Breast epithelium (tissue), 3 donors: ENCODE results near the gene ARHGAP8.

Experiments
- POLR2A ChIP-seq: fragments of 450-650 bp; IDR thresholded peaks from one replicate; pipeline ENCODE4 v1.6.1; 2016; ENCODE audit warnings: antibody characterized with exemption, mild to moderate bottlenecking, moderate library complexity
- POLR2AphosphoS5 ChIP-seq, 3 donors: sonication (generic); formaldehyde crosslinking; IDR thresholded peaks; one replicate each; pipeline ENCODE4 v1.6.1; 2017; ENCODE audit warnings: antibody characterized with exemption in 3 of 3
- TF ChIP-seq, protein P1 (sequence below), 3 donors: fragments of 450-650 bp; IDR thresholded peaks; one replicate each; pipeline ENCODE4 v1.5.1; 2016 to 2017; ENCODE audit warnings: antibody characterized with exemption in 3 of 3, mild to moderate bottlenecking in 3 of 3, moderate library complexity in 3 of 3

DNA sequence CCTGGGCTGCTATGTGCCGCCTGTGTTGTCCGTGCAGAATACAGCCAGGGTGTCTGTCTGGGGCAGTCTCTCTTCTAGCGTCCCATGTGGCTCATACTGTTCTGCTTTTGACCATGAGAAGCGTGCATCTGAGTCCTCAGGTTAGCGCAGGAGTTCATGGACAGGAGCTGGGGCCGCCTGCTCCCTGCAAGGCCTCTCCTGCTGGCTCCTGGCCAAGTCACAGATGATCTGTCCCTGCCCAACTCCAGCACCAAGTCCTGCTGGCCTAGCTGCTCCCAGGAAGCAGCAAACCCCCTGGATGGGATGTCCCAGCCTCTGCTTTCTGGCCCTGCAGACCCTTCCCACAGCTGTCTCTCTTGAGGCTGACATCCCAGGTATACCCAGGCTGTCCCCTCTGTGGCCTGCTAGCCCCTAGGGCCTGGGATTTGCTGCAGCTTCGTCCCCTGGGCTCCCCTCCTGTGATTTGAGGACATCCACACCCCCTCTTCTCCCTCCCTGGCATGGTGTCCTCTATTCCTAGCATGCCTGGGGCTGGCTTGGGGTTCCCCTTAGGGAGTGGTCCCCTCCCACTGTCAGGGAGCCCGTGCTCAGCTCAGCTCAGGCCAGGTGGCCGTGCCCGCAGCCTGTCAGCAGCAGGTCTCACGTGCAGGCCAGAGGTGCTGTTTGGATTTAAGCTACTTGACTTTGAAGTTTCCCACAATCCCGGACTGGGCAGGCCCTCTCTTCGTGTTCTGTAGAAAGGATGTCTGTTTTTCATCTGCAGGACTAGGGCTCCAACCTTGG is 32.6 kb upstream of the ARHGAP8 start:
- TF ChIP-seq POLR2AphosphoS5 (IDR thresholded peaks at IDR 0.05), result no peak
- TF ChIP-seq, protein P1, sequence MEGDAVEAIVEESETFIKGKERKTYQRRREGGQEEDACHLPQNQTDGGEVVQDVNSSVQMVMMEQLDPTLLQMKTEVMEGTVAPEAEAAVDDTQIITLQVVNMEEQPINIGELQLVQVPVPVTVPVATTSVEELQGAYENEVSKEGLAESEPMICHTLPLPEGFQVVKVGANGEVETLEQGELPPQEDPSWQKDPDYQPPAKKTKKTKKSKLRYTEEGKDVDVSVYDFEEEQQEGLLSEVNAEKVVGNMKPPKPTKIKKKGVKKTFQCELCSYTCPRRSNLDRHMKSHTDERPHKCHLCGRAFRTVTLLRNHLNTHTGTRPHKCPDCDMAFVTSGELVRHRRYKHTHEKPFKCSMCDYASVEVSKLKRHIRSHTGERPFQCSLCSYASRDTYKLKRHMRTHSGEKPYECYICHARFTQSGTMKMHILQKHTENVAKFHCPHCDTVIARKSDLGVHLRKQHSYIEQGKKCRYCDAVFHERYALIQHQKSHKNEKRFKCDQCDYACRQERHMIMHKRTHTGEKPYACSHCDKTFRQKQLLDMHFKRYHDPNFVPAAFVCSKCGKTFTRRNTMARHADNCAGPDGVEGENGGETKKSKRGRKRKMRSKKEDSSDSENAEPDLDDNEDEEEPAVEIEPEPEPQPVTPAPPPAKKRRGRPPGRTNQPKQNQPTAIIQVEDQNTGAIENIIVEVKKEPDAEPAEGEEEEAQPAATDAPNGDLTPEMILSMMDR (IDR thresholded peaks at IDR 0.05), result no peak
- TF ChIP-seq POLR2A, result no peak
